Measurements from ENCODE around the gene RAB24. TPM values are rescaled to one million over a fixed set of nuclear protein-coding genes. Genes with fewer than 3 reads are reported as not detected.
"Not testable (repeated sequence)": the region's sequence is repeated elsewhere in the genome, so short reads cannot be mapped to it uniquely, and the experiment has no call there.

Gene RAB24
- total RNA-seq, 2 donors from 2014 or later: 14.8 to 21.5 TPM

GRCh38 chr5:177306674-177307543 is 3.4 kb upstream of the RAB24 start:
- ATAC-seq: no peak
- peak overlapping the region in 1 of 2 donors; percentile 52 for H3K27ac Mint-ChIP-seq

GRCh38 chr5:177306103-177306640 is 2.7 kb upstream of the RAB24 start:
- not testable (repeated sequence) for H3K9me3 Mint-ChIP-seq; DNase-seq (ENCODE audit: low spot score in 2 of 2); ATAC-seq
- peak overlapping the region; percentile 86 to 92 for H3K27ac Mint-ChIP-seq
- H3K36me3 Mint-ChIP-seq: peaks cover 29 to 46% of the 10 kb centered on the region in 2 donors

More at GRCh38 chr5:177306674-177307543, 3.4 kb upstream of the RAB24 start:
- Mint-ChIP-seq H3K36me3 (peaks cover 29 to 46% of the 10 kb centered on the region in 2 donors), H3K9me3 (no peaks in the 10 kb centered on the region)
- DNase-seq (ENCODE audit: low spot score in 2 of 2): no peak

- DNase-seq (ENCODE audit: low spot score in 2 of 2) (no peak), ATAC-seq (no peak)
- H3K36me3 Mint-ChIP-seq: peaks cover 19 to 39% of the 10 kb centered on the region in 2 donors
- H3K27ac Mint-ChIP-seq: peak overlapping the region; percentile 92 to 98
- H3K9me3 Mint-ChIP-seq: no peaks in the 10 kb centered on the region
These were observed 1.0 kb upstream of the RAB24 start for GRCh38 chr5:177304392-177305119.

- DNase-seq (ENCODE audit: low spot score in 2 of 2) (no peak), ATAC-seq (peak in 1 of 2 donors; percentile 8)
- H3K9me3 Mint-ChIP-seq: no peaks in the 10 kb centered on the region
- H3K27ac Mint-ChIP-seq: peak overlapping the region; percentile 92 to 98
- H3K36me3 Mint-ChIP-seq: peaks cover 19 to 38% of the 10 kb centered on the region in 2 donors
These were observed 439 bp upstream of the RAB24 start for GRCh38 chr5:177303925-177304391.

GRCh38 chr5:177302354-177303110 is 987 bp downstream of the RAB24 start:
- no peak for ATAC-seq
- Mint-ChIP-seq H3K36me3 (peaks cover 19 to 33% of the 10 kb centered on the region in 2 donors), H3K27ac (peak overlapping the region; percentile 84 to 92), H3K9me3 (no peaks in the 10 kb centered on the region)
- DNase-seq (ENCODE audit: low spot score in 2 of 2): no peak

GRCh38 chr5:177301503-177302165 is 1.9 kb downstream of the RAB24 start:
- Mint-ChIP-seq H3K36me3 (peaks cover 19 to 33% of the 10 kb centered on the region in 2 donors), H3K27ac (peak overlapping the region in 1 of 2 donors; percentile 50), H3K9me3 (no peaks in the 10 kb centered on the region)
- ATAC-seq (no peak), DNase-seq (ENCODE audit: low spot score in 2 of 2) (no peak)

GRCh38 chr5:177300951-177301350 is 2.6 kb downstream of the RAB24 start:
- DNase-seq (ENCODE audit: low spot score in 2 of 2) (no peak), ATAC-seq (no peak)
- H3K27ac Mint-ChIP-seq: peak overlapping the region in 1 of 2 donors; percentile 79
- H3K9me3 Mint-ChIP-seq: no peaks in the 10 kb centered on the region
- peaks cover 19 to 33% of the 10 kb centered on the region in 2 donors for H3K36me3 Mint-ChIP-seq

GRCh38 chr5:177300236-177300880 is 3.2 kb downstream of the RAB24 start:
- ATAC-seq: peak in 1 of 2 donors; percentile 47
- Mint-ChIP-seq H3K9me3 (no peaks in the 10 kb centered on the region), H3K36me3 (peaks cover 19 to 33% of the 10 kb centered on the region in 2 donors)

GRCh38 chr5:177299697-177300096 is 3.8 kb downstream of the RAB24 start:
- ATAC-seq (no peak), DNase-seq (ENCODE audit: low spot score in 2 of 2) (no peak)
- H3K9me3 Mint-ChIP-seq: no peaks in the 10 kb centered on the region
- peaks cover 19 to 32% of the 10 kb centered on the region in 2 donors for H3K36me3 Mint-ChIP-seq
- peak overlapping the region in 1 of 2 donors; percentile 79 for H3K27ac Mint-ChIP-seq

More at GRCh38 chr5:177300236-177300880, 3.2 kb downstream of the RAB24 start:
- DNase-seq (ENCODE audit: low spot score in 2 of 2): no peak
- peak overlapping the region; percentile 79 for H3K27ac Mint-ChIP-seq

- Mint-ChIP-seq H3K9me3 (no peaks in the 10 kb centered on the region), H3K27ac (peak overlapping the region in 1 of 2 donors; percentile 62), H3K36me3 (peaks cover 10 to 23% of the 10 kb centered on the region in 2 donors)
- ATAC-seq: no peak
- DNase-seq (ENCODE audit: low spot score in 2 of 2): no peak
These were observed 5.6 kb downstream of the RAB24 start for GRCh38 chr5:177297922-177298321.

- H3K9me3 Mint-ChIP-seq: no peaks in the 10 kb centered on the region
- peak overlapping the region; percentile 11 to 59 for H3K27ac Mint-ChIP-seq
- peaks cover 8 to 23% of the 10 kb centered on the region in 2 donors for H3K36me3 Mint-ChIP-seq
- ATAC-seq (no peak), DNase-seq (ENCODE audit: low spot score in 2 of 2) (no peak)
These were observed 6.9 kb downstream of the RAB24 start for GRCh38 chr5:177296581-177296980.

- DNase-seq (ENCODE audit: low spot score in 2 of 2): no peak
- no peak for ATAC-seq
- peak overlapping the region; percentile 59 to 85 for H3K27ac Mint-ChIP-seq
- no peaks in the 10 kb centered on the region for H3K9me3 Mint-ChIP-seq
- H3K36me3 Mint-ChIP-seq: peaks cover 8 to 23% of the 10 kb centered on the region in 2 donors
These were observed 7.6 kb downstream of the RAB24 start for GRCh38 chr5:177295924-177296323.

GRCh38 chr5:177294632-177295031 is 8.9 kb downstream of the RAB24 start:
- no peak for ATAC-seq
- peak overlapping the region in 1 of 2 donors; percentile 69 for H3K27ac Mint-ChIP-seq
- peaks cover 8 to 23% of the 10 kb centered on the region in 2 donors for H3K36me3 Mint-ChIP-seq

GRCh38 chr5:177293819-177294581 is 9.5 kb downstream of the RAB24 start:
- Mint-ChIP-seq H3K27ac (peak overlapping the region in 1 of 2 donors; percentile 69), H3K9me3 (no peaks in the 10 kb centered on the region), H3K36me3 (peaks cover 8 to 23% of the 10 kb centered on the region in 2 donors)
- no peak for DNase-seq (ENCODE audit: low spot score in 2 of 2)
- ATAC-seq: no peak

More at GRCh38 chr5:177294632-177295031, 8.9 kb downstream of the RAB24 start:
- no peaks in the 10 kb centered on the region for H3K9me3 Mint-ChIP-seq
- DNase-seq (ENCODE audit: low spot score in 2 of 2): no peak
